ENCODE measurements around the gene ARHGEF6.

ARHGEF6 gene

GRCh38 chrX:136745215-136746173 lies 35.2 kb downstream of the ARHGEF6 start:
- DNase-seq (ENCODE audit: low read depth) = no peak

DNA sequence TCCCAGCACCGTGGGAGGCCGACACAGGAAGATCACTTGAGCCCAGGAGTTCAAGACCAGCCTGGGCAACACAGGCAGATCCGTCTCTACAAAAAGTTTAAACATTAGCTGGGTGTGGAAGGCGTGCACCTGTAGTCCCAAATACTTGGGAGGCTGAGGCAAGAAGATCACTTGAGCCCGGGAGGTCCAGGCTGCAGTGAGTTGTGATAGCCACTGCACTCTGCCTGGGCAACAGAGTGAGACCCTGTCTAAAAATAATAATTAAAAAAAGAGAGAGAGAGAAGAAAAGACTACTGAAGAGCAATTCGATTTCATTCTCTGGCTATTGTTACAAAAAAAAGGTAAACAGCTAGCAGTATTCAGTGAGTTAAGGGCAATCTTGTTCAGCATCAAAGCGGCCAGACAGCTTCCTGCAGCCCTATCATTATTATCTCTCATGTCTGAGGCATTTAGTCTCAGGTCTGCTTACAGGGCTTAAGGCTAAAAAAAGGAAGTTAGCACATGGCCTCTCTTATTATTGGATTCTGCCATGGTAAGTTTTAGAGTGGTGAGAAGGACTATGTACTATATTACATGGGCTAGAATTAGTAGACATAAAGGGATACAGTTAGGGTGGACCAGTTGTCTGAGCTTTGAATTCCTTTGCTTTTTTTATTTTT lies 37.9 kb downstream of the ARHGEF6 start:
- no peak for DNase-seq (ENCODE audit: low read depth)

DNA sequence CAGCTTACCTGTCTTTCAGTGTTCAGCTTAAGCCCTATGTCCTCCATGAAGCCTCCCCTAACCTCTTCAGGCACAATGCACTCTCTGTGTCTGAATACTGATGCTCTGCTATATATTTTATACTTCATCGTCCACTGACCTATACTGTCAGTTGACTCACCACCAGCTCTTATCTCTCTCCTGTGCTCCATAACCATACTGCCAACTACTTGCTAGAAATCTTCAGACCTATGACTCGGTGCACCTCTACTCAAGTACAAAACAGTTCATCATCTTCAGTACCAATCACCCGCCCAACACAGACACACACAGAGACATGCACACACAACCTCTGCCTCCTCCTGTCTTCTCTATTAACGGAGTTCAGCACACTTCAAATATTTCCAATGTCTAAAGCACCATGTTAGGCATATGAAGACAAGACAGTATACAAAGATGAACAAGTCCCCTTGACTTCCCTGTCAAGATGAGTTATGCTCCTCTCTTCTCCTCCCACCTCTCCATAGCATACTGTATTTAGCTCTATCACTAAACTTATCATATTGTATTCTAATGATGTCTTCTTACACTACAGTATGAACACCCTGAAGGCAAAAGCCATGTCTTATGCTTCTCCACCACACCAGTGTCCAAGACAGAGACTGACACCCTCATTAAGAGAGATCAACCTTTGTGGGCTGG lies 42.5 kb downstream of the ARHGEF6 start:
- DNase-seq (ENCODE audit: low read depth) = no peak

DNA sequence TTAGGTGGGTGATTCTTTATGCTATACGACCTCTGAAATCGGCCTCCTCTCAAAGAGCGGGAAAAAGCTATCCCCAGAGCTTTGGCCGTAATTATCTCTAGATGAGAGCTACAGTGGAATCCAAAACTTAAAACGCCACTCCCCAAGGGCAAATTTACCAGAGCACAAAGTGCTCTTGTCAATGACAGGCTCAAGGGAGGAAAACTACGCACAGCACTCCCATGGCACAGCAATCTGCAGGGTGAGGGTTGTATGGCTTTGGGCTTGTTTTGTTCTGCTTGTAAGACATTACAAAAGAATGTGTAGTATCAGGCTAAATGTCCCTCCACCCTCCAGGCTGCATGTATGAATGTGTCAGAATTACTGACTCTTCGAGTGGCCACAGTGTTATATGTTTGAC lies 44.0 kb downstream of the ARHGEF6 start:
- DNase-seq (ENCODE audit: low read depth) = no peak

- DNase-seq (ENCODE audit: low read depth) = no peak
Observed at GRCh38 chrX:136735601-136736000, 45.1 kb downstream of the ARHGEF6 start.

DNA sequence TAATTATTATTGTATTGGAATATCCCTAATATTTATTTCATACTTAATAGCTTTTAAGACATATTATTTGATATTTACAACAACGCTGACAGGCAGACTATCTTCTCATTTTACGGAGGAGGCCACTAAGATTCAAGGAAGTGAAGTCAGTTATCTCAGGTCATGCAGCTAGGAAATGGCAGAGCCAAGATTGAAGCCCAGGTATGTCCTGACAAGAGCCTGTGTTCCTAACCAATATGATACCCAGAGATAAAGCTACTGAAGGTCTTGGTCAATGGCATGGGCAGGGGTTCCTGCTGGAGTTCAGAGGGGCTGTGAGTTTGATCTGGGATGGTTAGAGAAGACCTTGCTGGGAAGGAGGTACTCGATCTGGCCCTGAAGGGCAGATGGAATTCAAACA lies 47.1 kb downstream of the ARHGEF6 start:
- no peak for DNase-seq (ENCODE audit: low read depth)

DNA sequence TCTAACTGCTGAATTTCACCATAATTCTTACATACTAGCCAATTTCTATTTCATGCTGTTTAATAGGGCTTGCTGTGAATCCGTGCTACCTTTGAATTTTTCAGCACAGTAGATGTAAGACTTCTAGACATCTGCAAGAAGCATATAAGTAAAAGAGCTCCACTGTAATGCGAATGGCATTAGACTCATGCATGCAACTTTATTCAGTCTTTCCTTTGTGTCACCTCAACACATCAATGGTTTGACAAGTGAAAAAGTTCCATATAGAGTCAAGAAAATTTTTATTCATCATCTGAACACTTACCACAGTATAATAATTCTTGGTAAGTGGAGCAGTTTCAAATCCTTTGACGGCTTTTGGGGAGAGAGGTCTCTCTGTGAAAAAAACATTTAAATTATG lies 48.9 kb downstream of the ARHGEF6 start:
- no peak for DNase-seq (ENCODE audit: low read depth)

DNA sequence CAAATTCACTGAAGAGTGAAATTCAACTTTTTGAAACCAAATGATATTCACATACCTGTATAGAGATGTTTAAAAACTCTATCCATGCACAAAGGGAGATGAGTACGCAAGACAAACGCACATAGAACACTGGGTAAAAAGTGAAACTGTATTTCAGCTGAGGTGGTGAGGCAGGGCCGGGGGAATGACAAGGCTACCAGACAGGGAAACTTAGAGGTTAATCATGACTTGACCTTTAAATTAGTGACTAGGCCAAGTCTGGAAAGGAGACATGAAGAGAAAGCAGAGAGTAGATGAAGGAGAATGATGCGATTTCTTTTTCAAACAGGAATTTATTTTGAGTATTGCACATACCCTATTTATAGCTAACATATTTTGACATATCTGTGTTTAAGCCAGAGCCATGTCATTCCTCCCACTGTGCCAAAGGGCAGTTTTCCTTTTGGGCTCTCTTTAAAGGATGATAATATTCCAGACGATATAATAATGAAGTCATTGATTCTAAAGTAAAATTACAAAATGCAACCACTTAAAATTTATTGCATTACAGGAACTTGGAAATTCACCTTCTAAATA lies 49.4 kb downstream of the ARHGEF6 start:
- no peak for DNase-seq (ENCODE audit: low read depth)

- DNase-seq (ENCODE audit: low read depth) = no peak
Observed at GRCh38 chrX:136728393-136728792, 52.3 kb downstream of the ARHGEF6 start.

- no peak for DNase-seq (ENCODE audit: low read depth)
Observed at GRCh38 chrX:136725441-136726104, 55.2 kb downstream of the ARHGEF6 start.

GRCh38 chrX:136718091-136718490 lies 62.6 kb downstream of the ARHGEF6 start:
- DNase-seq (ENCODE audit: low read depth) = no peak

- DNase-seq (ENCODE audit: low read depth) = no peak
Observed at GRCh38 chrX:136714626-136715599, 65.8 kb downstream of the ARHGEF6 start.

DNA sequence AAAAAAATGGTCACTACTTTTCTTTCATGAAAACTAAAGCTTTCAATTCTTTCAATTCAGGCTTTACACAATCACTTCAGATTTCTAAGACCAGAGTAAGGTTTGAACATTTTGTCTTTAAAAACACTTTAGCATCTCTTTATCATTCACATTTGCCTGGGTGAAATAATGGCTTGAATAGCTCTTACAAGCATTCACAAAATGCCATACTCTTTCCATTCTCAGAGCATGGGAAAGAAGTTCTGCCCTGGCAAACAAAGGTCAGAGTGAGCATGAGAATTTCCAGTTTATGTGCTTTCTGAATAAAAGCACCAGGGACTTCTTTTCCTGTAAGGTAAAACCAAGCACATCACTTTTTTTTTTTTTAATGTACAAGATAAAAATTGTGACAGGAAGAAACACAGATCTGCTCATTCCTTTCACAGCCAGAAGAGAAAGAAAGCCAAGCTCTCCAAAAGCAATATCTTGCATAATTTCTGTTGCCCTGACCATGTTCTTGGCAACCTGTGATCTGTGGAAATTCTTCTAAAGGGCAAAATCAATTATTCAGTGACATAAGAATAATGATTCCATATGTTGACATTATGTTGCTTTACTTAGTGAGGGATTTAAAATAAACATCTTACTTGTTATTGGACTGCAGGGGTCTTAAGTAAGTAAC lies 68.0 kb downstream of the ARHGEF6 start:
- DNase-seq (ENCODE audit: low read depth) = no peak

GRCh38 chrX:136711147-136711546 lies 69.6 kb downstream of the ARHGEF6 start:
- DNase-seq (ENCODE audit: low read depth) = no peak

GRCh38 chrX:136710325-136710951 lies 70.3 kb downstream of the ARHGEF6 start:
- DNase-seq (ENCODE audit: low read depth) = no peak

- no peak for DNase-seq (ENCODE audit: low read depth)
Observed at GRCh38 chrX:136708348-136708747, 72.4 kb downstream of the ARHGEF6 start.

GRCh38 chrX:136697156-136697555 lies 83.6 kb downstream of the ARHGEF6 start:
- no peak for DNase-seq (ENCODE audit: low read depth)

DNA sequence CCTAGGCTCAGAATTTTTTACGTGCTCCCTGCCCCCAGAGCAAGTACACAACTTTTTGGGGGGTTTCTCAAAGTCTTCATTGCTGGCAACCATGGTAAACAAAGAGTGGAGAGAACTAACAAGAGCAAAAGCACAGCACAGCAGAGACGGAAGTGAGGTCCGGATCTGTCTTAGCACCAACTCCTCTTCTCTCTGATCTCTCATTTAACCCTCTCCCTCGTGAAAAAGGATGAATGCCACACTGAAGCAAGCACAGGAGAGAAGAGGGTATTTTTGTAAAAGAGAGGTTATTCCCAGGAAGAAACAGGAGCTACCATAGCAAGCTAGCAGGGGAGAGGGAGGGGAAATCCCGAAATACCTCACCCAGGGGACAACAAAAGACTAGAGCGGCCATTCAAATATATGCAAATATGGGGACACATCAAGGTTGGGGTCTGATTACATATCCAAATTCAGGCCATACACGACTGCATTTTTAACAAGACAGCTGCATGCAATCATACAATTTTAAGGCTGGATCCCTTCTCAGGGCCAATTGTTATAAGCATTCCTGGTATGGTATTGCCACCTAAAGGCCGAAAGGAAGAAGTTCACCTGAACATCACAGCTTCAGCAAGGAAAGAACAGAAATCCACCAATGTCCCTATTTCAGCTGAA lies 86.2 kb downstream of the ARHGEF6 start:
- DNase-seq (ENCODE audit: low read depth) = no peak

DNA sequence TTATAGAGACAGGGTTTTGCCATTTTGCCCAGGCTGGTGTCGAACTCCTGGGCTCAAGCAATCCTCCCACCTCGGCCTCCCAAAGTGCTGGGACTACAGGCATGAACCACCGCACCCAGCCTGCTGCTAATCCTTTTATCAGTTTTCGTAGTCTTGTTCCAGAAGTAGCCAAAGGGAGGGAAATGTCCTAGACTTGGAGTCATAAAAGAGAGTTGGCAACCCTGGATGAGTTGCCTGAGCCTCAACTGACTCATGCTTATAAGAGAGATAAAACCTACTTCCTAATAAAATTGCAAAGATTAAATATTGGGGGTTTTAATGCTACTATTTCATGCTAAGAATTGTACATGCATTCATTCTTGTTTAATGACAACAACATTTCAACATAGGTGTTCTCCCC lies 88.5 kb downstream of the ARHGEF6 start:
- DNase-seq (ENCODE audit: low read depth) = no peak
